Fibroblast of skin of right biceps (primary cell): ENCODE results near the gene PIP5K1C.
"Not testable (repeated sequence)": the region's sequence is repeated elsewhere in the genome, so short reads cannot be mapped to it uniquely, and the experiment has no call there.

ENCODE experiments used
- DNase-seq: peaks from one replicate; pipeline ENCODE4 v3.0.0-alpha.2; 2013

The PIP5K1C gene

GRCh38 chr19:3672993-3673392 is 27.3 kb downstream of the PIP5K1C start:
- no peak for DNase-seq

DNA sequence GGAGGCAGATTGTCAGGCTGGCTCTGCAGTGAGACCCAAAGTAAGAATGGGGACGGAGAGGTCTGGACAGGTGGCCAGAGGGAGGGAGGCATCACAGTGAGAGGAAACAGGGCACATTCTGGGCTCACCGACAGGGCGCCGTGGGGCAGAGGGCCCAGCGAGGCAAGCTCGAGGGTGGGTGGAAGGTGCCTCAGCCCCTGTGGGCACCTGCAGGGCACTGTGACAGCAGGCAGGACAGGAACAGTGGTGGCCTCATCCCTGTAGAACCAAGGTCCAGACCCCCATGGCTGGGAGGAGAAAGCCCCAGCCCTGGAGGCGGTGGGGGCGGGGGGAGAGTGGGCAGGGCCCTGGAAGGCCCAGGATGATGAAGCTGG is 27.7 kb downstream of the PIP5K1C start:
- DNase-seq = no peak

DNA sequence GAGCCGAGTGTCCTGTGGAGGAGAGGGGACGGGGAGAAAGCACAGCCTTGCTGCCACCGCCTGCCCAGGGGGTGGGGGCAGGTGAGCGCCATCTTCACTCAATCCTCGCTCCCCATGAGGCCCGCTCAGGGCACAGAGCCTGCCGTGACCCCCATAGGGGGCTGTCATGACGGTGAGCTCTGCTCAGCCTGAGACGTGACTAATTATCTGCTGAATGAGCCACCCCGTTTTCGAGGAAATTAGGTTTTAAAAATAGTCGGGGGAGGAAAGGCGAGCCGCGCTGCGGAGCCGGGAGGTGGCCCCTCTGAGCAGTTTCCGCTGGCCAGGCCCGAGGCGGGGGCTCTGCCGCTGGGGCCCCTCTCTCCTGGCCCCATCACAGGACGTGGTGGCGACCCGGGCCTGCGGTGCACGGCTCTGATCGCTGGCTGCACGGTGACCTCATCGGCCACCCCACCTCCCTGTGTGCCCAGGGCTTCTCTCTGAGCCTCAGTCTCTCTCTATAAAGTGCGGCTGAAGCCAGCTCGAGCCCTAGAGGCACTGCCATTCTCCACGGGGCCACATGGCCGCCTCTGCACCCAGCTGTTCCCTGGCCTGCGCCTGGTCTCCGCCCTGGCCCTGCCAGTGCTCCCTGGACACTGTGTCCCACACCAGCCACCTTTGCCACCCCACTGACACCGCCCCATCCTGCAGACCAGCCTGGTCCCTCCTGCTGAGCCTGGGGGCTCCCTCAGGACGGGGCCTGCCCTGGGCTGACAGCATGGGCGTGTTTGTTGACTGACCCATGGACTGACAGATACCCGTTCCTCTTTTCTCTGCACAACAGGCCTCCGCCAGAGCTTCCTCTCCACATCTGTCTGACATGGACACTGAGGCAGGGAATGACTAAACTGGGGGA is 28.3 kb downstream of the PIP5K1C start:
- peak; percentile 36 for DNase-seq

DNA sequence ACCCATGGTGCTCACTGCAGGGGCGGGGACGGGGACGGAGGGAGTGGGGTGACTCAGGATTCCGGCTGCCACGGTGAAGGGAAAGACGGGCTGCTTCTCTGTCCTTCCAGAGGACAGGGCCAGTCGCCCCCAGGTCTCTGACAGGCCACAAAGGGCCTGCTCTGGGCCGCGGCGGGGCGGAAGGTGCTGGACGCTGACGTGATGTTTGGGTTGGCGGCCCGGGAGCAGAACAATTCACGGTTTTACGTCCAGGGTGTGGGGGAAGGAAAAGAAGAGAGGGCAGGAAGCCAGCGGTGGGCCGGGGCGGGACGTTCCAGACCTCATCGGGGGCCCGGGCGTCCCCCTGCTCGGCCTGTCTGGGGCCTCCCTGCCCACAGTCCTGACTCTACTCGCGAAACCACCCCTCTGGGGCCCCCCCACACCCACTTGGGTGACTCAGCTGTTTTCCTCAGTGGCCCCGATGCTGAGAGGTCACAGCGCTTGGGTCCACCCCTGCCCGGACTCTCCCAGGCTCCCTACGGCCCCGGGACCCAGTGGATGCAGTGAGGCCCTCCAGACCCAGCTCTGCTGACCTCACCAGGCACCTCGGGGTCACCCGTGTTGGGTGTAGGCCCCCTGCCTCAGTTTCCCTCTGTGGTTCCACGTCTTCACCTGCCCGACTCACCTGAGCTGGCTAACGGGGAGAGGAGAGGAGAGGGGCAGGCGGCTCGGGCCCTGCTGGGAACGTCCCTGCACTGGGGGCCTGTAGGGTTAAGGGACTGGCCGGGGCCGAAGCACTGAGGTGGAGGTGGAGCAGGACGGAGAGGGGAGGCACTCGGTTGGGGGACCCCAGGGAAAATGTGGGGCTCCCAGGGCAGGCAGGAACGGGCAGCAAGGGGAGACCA is 29.2 kb downstream of the PIP5K1C start:
- peak; percentile 60 for DNase-seq

- peak; percentile 80 for DNase-seq
These were observed 30.1 kb downstream of the PIP5K1C start for GRCh38 chr19:3669947-3670795.

DNA sequence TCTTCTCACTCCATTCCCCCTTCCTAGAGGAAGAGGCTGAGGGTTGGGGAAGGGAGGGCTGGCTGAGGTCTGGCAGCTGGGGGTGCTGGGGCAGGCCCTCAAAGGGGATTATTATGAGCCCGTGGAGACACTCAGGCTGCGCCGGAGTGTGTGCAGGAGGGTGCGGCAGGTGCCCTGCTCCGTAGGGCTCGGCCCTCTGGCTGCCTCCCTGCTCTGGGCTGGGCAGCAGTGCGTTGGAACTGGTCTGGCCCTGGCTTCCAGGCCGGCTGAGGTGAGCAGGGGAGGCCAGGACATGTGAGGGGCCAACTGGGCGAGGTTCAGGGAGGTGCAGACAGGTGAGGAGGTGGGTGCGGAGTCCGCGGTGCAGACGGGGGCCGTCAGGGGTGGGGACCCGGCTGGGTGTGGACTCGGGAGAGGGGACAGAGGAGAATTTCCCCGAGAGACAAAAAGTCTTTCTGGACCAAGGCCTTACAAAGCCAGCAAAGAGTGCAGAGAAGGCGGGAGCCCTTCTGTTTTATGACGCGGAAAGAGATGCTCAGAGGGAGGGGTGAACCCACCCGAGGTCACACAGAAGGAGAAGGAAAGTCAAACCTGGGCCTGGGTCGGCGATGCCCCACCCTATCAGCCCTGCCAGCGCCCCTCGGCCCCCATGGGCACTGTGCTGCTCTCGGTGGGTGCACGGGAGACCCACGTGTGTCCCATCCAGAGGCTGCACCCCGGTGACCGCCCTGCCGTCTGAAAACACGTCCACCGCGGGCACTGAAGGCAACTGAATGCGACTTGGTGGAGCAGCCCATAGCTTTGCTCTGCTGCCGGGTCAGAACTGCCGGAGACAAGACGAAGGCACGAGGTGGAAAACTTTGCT is 31.0 kb downstream of the PIP5K1C start:
- DNase-seq = no peak

DNA sequence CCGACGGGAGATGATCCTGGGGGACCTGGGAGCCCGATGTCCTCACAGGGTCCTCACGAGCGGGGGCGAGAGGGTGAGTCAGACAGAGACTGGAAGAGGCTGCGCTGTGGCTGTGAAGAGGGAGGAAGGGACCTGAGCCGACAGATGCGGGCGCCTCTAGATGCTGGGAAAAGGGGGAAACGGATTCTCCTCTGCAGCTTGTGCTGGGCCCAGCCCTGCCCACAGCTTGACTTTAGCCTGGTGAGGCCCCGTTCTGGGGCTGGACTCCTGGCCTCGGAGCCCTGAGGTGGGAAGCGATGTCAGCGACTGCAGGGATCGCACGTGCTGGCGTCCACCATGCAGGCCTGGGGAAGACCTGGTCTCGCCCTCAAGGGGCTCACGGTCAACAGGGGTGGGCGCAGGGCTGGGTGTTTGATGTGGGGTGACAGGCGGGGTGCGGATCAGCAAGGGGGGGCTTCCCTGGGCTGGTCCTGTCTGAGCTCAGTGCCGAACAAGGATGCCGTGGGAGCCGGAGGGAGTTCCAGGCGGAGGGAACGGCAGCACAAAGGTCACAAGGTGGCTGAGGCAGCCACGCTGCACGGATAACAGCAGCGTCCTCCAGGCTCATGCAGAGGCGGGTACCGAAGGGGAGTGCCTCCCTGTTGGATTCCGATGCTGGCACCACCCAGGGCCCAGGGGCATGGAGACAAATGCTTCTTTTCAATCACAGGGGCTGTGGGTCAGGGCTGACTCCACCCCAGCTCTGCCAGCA is 31.8 kb downstream of the PIP5K1C start:
- peak; percentile 34 for DNase-seq

- no peak for DNase-seq
These were observed 32.5 kb downstream of the PIP5K1C start for GRCh38 chr19:3667766-3668165.

DNA sequence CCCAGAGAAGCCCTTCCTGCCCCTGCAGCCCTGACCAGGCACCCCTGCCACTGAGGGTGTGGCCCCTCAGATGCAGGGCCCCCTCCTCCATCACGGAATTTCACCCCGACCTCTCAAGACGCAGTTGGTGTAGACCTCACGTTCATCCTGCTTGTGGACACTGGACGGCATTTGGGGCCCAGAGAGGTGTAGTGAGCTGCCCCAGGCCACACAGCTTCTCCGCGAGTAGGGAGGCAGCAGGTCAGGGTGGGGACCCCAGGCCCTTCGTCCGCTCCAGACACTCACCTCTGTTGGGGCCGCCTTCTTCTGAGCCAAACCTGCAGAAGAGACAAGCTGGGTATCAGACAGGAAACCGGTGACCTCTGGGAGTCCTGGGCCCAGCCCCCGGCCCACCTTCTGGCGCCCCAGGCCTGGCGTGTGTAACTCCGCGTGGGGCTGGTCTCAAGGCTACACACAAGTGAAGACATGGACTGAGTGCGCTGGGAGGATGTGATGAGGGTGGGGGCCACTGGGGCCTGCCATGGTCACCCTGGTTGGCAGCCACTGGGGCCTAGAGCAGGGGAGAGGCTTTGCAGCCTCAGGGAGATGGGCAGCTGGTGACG is 33.1 kb downstream of the PIP5K1C start:
- no peak for DNase-seq

- DNase-seq = not testable (repeated sequence)
These were observed 33.8 kb downstream of the PIP5K1C start for GRCh38 chr19:3666545-3666856.

DNA sequence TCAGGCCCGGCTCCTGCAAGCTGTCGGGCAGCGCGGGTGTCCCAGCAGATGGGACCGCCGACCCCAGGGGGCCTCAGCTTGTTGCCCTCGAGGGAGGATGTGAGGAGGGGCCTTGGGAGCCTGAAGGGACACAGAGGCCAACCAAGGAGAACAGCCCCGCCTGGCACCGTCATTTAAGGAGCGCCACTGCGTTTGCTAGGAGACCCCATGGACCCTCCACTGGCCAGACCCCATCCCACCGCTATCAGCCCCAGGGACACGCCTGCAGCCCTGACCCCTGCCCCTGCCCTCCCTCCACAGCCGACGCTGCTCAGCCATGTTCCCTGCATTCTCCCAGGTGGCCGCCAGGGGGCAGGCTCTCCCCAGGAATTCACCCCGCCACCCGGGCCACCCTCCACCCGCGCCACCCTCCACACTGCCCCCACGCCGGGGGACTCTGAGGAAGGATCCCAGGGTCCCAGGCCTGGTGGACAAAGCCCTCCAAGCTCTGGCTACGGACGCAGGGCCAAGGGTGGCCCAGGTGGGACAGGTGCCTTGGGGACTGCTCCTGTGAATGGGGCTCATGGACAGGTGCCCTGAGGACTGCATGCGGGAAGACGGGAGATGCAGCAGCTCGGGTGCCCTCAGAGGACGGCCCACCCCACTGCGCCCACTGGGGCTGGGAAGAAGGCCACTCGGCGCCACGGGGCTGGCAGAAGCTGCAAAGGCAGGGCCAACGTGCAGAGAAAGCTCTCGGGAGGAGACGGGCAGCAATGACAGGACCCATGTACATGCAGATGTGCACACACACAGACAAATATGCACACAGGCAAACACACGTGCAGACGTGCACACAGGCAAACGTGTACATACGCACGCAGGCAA is 34.4 kb downstream of the PIP5K1C start:
- DNase-seq = no peak

- no peak for DNase-seq
These were observed 35.2 kb downstream of the PIP5K1C start for GRCh38 chr19:3664879-3665642.

- DNase-seq = peak; percentile 39
These were observed 36.4 kb downstream of the PIP5K1C start for GRCh38 chr19:3663838-3664237.

DNA sequence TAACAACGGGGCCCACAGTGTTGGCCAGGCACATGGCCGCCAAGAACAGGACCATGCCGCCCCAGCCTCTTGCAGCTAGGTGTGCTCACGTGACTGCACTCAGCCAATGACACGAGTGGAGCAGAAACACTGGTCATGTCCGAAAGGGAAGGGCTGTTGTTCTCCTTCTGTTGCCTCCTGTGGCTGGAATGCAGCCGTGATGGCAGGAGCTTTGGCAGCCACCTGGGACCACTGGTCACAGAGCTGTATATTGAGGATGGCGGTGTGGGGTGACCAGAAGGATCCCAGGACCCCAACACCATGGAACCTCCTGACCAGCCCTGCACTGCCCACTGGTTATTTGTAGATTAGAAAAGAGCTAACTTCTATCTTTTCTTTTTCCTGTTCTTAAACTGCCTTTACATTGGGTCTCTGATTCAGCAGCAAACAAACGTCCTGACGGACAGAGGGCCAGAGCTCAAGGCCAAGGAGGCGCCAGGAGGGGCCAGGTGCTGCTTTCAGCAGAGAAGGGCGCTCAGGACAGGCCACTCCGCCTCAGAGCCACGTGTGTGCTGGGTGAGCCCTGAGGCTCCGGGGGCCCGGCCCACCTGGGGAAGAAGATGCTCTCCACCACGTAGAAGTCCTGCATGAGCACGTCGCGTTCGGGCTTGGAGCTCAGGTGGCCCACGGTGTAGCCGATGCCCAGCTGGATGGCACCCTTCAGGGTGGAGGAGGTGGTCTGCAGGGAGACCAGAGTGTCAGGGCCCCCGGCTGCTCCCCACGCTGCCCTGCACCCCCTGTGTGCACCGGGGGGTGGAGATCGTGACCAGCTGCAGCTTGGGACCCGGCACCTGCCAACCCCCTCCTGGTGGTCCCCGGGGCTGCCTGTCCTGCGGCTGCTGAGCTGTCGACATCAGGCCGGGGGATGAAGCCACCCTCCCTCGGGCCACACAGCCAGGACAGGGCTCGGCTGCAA is 38.7 kb downstream of the PIP5K1C start:
- no peak for DNase-seq

GRCh38 chr19:3660493-3661219 is 39.6 kb downstream of the PIP5K1C start:
- DNase-seq = no peak

DNA sequence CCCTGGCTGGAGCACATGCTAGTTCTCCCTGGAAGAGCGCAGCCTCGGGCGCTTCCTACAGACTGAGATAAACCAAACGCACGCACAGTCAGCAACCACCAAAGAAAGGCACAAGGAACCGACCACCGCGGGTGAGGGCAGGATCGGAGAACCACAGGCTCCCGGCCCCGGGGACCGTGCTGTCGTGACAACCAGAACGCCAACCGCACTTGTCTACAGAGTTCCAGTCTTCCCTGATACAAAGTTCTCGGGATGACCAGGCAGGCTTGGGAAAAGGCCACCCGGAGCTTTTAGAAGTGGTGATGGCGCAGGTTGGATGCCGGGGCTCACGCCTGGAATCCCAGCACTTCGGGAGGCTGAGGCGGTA is 40.5 kb downstream of the PIP5K1C start:
- DNase-seq = no peak
